GM23338 (cell line): ENCODE data around the gene ZNF358.

Experiments used
- CREB1 ChIP-seq: fragments of 250-450 bp; sonication (Bioruptor Pico); IDR thresholded peaks from 2 replicates; pipeline ENCODE4 v1.5.0; 2020; ENCODE audit warnings: low read depth, mild to moderate bottlenecking, moderate library complexity
- EZH2 ChIP-seq: fragments of 200-600 bp; sonication (generic); IDR thresholded peaks from one replicate; pipeline ENCODE4 v1.8.0; 2017; ENCODE audit warnings: antibody characterized with exemption, mild to moderate bottlenecking, low read depth; ENCODE audit not compliant: unreplicated experiment
- EZH2phosphoT487 ChIP-seq: fragments of 200-600 bp; sonication (generic); IDR thresholded peaks from one replicate; pipeline ENCODE4 v1.8.1; 2018; ENCODE audit warnings: antibody characterized with exemption; ENCODE audit not compliant: unreplicated experiment
- NANOG ChIP-seq: IDR thresholded peaks from 2 replicates; pipeline ENCODE4 v1.6.1; 2016; ENCODE audit warnings: antibody characterized with exemption, borderline replicate concordance
- POLR2AphosphoS5 ChIP-seq: IDR thresholded peaks from 2 replicates; pipeline ENCODE4 v1.6.1; 2016; ENCODE audit warnings: antibody characterized with exemption, low read depth
- STAT1 ChIP-seq: IDR thresholded peaks from one replicate; pipeline ENCODE4 v1.6.1; 2016; ENCODE audit warnings: antibody characterized with exemption; ENCODE audit not compliant: unreplicated experiment
- TF ChIP-seq, protein P1 (sequence below), 2 experiments: fragments of 200-600 bp in 1 of 2; sonication (generic) in 1 of 2; conservative IDR thresholded peaks; 2 replicates each; pipeline versions ENCODE4 v1.5.1 to v1.6.1; 2016 to 2017; ENCODE audit warnings: antibody characterized with exemption in 2 of 2, low read depth in 2 of 2, mild to moderate bottlenecking in 2 of 2, moderate library complexity in 1 of 2
- TF ChIP-seq, protein P2 (sequence below): IDR thresholded peaks from one replicate; pipeline ENCODE4 v1.6.1; 2018; ENCODE audit warnings: antibody characterized with exemption; ENCODE audit not compliant: unreplicated experiment

DNA sequence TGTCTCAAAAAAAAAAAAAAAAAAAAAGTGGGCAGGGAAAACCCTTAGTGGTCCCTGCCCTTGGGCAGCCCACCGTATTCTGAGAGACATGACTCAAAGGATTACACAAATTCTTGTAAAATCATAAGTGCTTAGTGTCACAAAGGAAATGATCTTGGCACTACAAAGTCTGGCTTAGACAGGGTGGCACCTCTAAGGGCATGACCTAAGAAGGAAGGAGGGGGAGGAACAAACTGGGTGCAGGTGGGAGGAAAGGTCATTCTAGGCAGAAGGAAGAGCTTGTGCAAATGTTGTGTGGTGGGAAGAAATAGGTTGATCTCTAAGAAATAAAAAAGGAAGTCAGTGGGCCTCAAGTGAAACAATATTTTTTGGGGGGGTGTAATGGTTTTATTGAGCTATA, 30.0 kb downstream of the ZNF358 start:
- TF ChIP-seq, protein P1, sequence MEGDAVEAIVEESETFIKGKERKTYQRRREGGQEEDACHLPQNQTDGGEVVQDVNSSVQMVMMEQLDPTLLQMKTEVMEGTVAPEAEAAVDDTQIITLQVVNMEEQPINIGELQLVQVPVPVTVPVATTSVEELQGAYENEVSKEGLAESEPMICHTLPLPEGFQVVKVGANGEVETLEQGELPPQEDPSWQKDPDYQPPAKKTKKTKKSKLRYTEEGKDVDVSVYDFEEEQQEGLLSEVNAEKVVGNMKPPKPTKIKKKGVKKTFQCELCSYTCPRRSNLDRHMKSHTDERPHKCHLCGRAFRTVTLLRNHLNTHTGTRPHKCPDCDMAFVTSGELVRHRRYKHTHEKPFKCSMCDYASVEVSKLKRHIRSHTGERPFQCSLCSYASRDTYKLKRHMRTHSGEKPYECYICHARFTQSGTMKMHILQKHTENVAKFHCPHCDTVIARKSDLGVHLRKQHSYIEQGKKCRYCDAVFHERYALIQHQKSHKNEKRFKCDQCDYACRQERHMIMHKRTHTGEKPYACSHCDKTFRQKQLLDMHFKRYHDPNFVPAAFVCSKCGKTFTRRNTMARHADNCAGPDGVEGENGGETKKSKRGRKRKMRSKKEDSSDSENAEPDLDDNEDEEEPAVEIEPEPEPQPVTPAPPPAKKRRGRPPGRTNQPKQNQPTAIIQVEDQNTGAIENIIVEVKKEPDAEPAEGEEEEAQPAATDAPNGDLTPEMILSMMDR (conservative IDR thresholded peaks at IDR 0.05; ENCODE audit: low read depth in 2 of 2): no peak
- no peak for TF ChIP-seq CREB1
- no peak for TF ChIP-seq POLR2AphosphoS5
- TF ChIP-seq EZH2phosphoT487: no peak
- no peak for TF ChIP-seq EZH2
- TF ChIP-seq, protein P2, sequence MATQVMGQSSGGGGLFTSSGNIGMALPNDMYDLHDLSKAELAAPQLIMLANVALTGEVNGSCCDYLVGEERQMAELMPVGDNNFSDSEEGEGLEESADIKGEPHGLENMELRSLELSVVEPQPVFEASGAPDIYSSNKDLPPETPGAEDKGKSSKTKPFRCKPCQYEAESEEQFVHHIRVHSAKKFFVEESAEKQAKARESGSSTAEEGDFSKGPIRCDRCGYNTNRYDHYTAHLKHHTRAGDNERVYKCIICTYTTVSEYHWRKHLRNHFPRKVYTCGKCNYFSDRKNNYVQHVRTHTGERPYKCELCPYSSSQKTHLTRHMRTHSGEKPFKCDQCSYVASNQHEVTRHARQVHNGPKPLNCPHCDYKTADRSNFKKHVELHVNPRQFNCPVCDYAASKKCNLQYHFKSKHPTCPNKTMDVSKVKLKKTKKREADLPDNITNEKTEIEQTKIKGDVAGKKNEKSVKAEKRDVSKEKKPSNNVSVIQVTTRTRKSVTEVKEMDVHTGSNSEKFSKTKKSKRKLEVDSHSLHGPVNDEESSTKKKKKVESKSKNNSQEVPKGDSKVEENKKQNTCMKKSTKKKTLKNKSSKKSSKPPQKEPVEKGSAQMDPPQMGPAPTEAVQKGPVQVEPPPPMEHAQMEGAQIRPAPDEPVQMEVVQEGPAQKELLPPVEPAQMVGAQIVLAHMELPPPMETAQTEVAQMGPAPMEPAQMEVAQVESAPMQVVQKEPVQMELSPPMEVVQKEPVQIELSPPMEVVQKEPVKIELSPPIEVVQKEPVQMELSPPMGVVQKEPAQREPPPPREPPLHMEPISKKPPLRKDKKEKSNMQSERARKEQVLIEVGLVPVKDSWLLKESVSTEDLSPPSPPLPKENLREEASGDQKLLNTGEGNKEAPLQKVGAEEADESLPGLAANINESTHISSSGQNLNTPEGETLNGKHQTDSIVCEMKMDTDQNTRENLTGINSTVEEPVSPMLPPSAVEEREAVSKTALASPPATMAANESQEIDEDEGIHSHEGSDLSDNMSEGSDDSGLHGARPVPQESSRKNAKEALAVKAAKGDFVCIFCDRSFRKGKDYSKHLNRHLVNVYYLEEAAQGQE: no peak
- TF ChIP-seq NANOG: no peak
- no peak for TF ChIP-seq STAT1
